ENCODE data around the gene ATIC. TPM values are rescaled to one million over a fixed set of nuclear protein-coding genes. Genes with fewer than 3 reads are reported as not detected.

ATIC gene
- polyA plus RNA-seq, 1 experiment, result 83.0 TPM

DNA sequence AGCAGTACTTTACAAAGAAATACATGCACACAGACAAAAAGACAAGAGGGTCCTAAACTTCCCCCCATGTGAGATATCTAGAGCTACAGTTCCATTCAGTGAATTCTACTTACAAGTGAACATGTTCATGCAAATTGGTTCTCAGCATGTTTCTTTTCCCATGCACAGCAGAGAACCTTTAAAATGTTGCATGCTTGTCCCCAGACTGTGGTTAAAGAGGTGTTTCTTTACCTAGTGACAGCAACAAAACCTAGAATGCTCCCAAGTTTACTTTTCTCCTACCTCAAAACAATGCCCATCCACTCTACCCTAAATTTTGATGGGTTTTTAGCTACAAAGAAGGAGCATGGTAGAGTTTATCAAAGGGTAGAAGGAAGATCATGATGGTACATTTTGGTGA, 80.3 kb downstream of the ATIC start:
- H3K4me3 ChIP-seq (ENCODE audit: low read depth, low read length), result no peak overlapping the region
- CTCF ChIA-PET, result no interaction called here

GRCh38 chr2:215392687-215393270, 80.9 kb downstream of the ATIC start:
- H3K27me3 ChIP-seq (ENCODE audit: control insufficient read depth, insufficient read depth, low read length), result no peaks in the 10 kb centered on the region
- DNase-seq (ENCODE audit: low read depth), result no peak
- CTCF ChIA-PET, result no interaction called here
- POLR2A ChIA-PET, result no interaction called here
- no peak overlapping the region for H3K4me3 ChIP-seq (ENCODE audit: low read depth, low read length)
- H3K36me3 ChIP-seq (ENCODE audit: control insufficient read depth, insufficient read depth, low read length), result peaks cover 39% of the 10 kb centered on the region
- TF ChIP-seq CTCF (IDR thresholded peaks at IDR 0.05; ENCODE audit: insufficient read depth, low read depth, low read length), result no peak

More for the DNA sequence above, 80.3 kb downstream of the ATIC start:
- H3K27me3 ChIP-seq (ENCODE audit: control insufficient read depth, insufficient read depth, low read length), result no peaks in the 10 kb centered on the region
- POLR2A ChIA-PET, result no interaction called here
- peaks cover 37% of the 10 kb centered on the region for H3K36me3 ChIP-seq (ENCODE audit: control insufficient read depth, insufficient read depth, low read length)
- no peak for DNase-seq (ENCODE audit: low read depth)
- TF ChIP-seq CTCF (IDR thresholded peaks at IDR 0.05; ENCODE audit: insufficient read depth, low read depth, low read length), result no peak

GRCh38 chr2:215394102-215394805, 82.4 kb downstream of the ATIC start:
- Histone ChIP-seq H3K4me3 (ENCODE audit: low read depth, low read length) (no peak overlapping the region), H3K27me3 (ENCODE audit: control insufficient read depth, insufficient read depth, low read length) (no peaks in the 10 kb centered on the region), H3K36me3 (ENCODE audit: control insufficient read depth, insufficient read depth, low read length) (peaks cover 35% of the 10 kb centered on the region)
- POLR2A ChIA-PET, result no interaction called here
- TF ChIP-seq CTCF (IDR thresholded peaks at IDR 0.05; ENCODE audit: insufficient read depth, low read depth, low read length), result no peak
- no peak for DNase-seq (ENCODE audit: low read depth)
- CTCF ChIA-PET, result interaction anchor here (1.6 kb wide), 1 partner anchor 436 kb away, joined by 3 read pairs; no protein-coding TSS in a partner anchor

DNA sequence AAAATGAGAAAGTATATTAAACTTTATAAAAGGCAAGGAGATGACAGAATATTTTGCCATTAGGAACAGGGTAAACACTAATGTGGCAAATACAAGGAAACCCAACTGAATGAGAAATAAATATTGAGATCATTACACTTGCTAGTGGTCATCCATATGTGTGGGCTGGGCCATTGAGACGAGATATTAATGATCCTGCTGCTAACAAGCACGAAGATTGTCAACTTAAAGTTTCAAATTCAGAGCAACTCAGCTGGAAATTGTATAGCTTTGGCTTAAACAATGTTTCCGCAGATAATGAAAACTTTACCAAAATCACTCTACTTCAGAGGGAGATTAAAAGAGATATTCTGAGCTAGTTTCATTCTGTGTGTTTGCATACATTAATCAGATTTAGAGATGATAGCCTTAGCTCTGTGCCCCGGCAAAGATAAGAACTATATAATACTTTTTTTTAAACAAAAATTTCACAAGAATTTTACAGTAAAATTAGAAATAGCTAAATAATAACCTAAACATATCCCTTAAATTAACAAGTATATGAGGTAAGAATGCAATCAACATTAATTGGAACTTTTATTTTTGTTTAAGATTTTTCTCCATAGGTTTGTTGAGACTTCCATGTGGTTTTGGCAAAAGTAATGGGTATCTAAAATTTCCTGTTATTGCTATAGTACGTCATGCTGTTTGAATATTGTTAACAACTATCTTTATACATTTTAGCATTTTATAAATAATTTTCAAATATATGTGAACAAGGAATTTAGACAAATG, 84.0 kb downstream of the ATIC start:
- POLR2A ChIA-PET, result no interaction called here
- no peak overlapping the region for H3K4me3 ChIP-seq (ENCODE audit: low read depth, low read length)
- CTCF ChIA-PET, result interaction anchor here (1.9 kb wide), 1 partner anchor 535 kb away, joined by 5 read pairs; no protein-coding TSS in a partner anchor
- H3K27me3 ChIP-seq (ENCODE audit: control insufficient read depth, insufficient read depth, low read length), result no peaks in the 10 kb centered on the region
- peaks cover 27% of the 10 kb centered on the region for H3K36me3 ChIP-seq (ENCODE audit: control insufficient read depth, insufficient read depth, low read length)
- no peak for TF ChIP-seq CTCF (IDR thresholded peaks at IDR 0.05; ENCODE audit: insufficient read depth, low read depth, low read length)
- no peak for DNase-seq (ENCODE audit: low read depth)

Data from BJ (cell line).